Activated CD8-positive, alpha-beta memory T cell treated with anti-CD3 and anti-CD28 coated beads for 24 hours (primary cell): ENCODE measurements around the gene DTD1.

Experiments
- DNase-seq: peaks from one replicate; pipeline ENCODE4 v3.0.0-alpha.2; 2020

Gene DTD1, protein sequence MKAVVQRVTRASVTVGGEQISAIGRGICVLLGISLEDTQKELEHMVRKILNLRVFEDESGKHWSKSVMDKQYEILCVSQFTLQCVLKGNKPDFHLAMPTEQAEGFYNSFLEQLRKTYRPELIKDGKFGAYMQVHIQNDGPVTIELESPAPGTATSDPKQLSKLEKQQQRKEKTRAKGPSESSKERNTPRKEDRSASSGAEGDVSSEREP

DNA sequence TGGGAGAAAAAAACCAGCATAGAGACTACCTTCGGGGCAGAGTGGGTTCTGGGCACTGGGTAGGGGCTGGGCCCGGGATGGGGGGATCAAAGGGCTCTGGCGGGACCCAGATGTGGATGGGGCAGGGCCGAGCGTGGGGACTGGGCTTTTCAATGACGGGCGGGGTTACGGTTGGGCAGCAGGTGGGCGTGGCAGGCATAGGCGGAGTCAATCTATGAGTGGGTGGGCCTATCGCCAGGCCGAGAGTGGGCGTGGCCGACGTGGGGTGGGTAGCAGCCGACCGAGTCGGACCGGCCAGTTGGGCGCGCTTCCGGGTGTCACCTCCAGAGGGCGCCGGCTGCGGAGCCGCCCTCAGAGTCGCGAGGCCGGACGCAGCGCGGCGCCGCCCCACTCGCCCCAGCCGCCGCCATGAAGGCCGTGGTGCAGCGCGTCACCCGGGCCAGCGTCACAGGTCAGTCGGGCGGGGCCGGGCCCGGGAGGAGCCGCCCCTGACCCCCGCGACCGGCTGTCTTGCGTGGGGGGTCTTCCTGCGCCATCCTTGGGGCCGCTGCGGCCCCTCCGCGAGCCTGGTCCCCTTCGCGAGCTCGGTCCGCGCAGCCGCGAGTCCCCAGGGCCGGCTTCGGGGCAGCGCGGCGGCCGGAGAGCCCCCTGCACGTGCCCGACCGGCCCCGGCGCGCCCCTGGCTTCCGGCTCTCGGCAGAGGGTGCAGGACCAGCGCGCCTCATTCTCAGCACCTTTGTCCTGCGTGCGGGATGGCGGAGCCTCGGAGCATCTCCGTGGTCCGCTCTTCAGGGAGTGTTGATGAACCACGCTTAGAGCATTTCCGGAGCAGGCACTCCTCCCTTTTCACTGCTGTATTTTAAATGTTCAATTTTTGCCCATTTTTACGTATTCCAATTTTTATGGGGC, at the start of gene DTD1:
Gene DTD1 (plus strand): TSS at position 390 of the 909 bp plus-strand sequence. CDS start 19 bp downstream, at position 409.
- peak; percentile 94 for DNase-seq

DNA sequence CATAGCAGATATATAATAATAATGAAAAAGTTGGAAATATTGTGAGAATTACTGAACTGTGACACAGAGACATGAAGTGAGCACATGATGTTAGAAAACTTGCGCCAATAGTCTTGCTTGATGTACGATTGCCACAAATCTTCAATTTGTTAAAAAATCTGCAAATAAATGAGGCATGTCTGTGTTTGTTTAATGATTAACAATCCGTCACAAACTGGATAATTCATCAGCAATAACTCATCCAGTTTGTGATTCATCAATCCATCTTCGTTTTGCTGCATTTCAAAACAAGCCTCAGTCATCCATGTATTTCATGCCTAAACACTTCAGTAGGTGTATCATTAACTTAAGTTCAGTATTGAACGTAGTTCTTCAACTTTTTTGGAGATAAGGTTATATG, 46.1 kb upstream of the DTD1 start:
- DNase-seq = no peak

DNA sequence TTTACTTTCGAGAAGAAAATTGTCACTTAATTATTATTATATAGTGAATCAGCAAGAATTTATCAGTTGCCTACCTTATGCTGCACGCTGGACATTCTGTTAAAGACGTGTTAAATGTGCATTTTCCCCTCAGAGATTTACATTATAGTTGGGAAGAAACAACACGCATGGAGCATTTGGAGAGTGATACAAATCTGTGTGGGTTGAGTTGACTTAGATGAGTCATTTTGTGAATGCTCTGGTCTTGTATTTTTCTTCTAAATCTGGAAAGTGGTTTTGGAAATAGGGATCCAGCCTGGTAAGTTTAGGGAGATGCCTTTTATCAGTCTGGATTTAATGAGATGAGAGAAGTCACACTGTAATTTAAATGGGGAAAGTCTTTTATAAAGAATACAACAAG, 44.6 kb upstream of the DTD1 start:
- no peak for DNase-seq

DNA sequence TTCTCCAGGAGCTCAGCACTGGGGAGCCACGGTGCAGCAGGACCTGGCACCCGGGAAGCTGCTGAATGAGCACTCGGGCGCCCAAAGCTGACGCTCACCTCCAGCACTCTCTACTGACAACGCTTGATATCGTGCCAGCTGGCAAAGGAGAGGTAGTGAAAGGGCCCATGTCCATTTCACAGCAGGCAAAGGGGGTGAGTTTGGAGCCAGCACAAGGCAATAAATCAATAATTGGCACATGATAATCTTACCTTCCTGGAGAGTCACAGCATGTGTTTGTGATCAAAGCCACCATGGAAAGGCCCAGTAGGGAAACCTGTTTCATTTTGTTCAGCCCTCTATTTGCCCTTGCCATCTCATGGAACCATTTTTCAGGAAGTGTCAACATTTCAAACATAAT, 43.9 kb upstream of the DTD1 start:
- no peak for DNase-seq

DNA sequence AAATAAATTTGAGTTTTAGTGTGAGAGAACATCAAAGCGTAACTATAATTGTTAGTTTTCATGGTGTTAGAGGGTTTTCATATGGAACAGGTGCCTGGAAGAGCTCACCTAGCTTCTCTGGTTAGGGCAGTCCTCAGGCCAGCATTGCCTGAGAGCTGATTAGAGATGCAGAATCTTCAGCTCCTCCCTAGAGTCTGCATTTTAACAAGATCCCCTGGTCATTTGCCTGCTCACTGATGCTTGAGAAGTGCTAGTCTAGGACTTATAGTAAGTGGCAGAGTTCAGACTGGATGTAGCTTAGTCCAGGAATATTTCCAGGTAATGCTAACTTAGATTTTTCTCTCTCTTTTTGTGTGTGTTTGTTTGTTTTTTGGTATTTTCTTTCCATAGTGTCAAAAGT, 42.3 kb upstream of the DTD1 start:
- no peak for DNase-seq

DNA sequence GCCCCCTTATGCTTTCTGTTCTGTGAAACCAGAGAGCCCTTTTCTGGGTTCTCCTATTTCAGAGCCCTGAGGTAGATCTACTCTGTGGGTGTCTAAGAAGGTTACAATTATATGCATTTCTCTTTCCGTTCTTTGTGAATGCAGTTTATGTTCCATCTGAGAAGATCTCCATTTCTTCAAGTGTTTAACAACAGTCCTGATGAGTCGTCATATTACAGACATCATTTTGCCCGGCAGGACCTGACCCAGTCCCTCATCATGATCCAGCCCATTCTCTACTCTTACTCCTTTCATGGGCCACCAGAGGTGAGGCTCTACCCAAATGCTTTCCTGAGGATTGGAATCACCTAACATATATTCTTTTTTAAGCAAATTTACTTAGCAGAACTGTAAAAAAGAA, 39.4 kb upstream of the DTD1 start:
- no peak for DNase-seq

DNA sequence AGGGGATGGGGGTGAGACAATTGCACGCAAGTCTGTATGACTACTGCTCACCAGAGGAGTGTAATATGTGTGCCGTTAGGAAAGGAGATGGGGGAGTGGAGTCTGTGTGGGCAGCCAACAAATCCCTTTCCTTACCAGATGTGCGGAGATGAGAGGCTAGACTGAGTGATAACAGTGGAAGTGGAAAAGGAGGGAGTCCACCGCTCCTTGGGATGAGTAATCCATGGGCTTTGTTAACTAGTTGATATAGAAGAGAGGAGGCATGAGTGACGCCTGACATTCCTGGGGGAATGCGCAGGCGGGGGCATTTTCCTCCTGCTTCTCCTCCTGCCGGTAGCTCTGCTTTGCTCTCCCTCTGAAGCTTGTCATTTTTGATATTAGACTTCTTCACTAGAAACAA, 34.1 kb upstream of the DTD1 start:
- DNase-seq = no peak

DNA sequence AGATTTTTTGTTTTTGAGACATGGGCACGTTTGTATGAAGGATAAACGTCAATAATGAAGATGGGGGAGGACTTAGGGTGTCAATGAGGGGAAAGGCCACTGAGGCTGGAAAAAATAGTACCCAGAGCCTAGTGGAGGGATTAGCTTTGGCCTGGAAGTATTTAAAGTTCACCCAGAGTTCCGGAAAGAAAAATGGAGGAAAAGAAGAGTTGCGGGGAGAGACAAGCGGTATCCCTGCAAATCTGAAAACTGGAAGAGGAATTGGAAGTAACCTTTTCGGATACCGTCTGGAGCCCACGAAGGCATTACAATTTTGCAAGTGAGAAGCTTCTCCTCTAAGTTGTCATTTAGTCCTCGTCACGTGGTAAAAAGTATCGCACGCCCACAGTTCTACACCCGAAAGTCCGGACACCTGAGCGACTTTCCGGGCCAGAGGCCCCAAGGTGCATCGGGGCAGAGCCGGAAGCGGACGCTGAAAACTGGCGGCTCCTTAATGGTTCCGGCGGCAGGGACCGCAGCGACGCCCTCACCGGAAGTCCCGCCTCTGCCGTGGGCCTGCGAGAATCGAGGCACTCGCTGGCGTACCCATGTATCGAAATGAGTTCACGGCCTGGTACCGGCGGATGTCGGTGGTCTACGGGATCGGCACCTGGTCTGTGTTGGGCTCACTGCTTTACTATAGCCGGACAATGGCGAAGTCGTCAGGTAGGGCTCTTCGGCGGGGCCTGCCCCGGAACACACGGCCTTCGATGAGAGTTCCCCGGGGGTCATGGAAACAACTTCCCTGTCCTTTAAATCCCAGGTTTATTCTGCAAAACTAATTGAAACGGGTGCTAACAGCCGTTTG, 20.7 kb upstream of the DTD1 start, which contains the start of gene SMIM26:
Gene SMIM26 (plus strand): TSS at position 541 of the 847 bp plus-strand sequence. CDS start 47 bp downstream, at position 588.
- peak; percentile 96 for DNase-seq

DNA sequence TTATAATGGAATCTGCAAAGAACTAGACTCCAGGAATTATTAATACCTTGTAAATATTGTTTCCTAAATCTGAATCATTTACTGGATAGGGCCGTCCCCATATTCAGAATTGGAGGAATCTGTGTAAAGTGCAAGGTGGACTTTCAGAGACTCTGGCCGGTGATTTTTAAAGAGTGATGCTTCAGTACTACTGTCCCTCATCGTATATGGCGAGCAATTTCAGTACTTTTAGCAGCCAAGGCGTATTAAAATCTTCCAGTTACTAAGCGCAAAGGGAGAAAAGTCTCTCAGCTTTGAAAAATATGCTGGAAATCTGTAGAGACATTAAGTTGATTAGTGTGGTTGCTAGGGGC, 20.1 kb upstream of the DTD1 start:
- no peak for DNase-seq

DNA sequence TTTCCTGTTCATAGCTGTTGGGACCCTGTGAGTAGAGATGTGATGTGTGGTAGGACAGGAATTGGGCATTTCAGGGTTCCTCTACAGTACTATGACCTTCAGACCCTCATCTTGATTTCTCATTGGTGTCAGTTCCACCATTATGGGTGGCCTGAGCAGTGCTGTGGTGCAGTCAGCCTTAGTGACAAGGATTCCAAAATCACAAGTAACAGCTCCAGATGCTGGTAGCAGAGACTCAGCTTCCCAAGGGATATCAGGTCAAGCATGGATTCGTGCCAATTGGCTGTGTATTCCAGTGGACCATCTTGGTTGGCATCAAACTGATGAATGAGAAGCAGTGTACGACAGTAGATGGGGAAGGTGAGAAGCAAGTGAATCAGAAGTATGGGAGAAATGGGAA, 16.8 kb upstream of the DTD1 start:
- no peak for DNase-seq

DNA sequence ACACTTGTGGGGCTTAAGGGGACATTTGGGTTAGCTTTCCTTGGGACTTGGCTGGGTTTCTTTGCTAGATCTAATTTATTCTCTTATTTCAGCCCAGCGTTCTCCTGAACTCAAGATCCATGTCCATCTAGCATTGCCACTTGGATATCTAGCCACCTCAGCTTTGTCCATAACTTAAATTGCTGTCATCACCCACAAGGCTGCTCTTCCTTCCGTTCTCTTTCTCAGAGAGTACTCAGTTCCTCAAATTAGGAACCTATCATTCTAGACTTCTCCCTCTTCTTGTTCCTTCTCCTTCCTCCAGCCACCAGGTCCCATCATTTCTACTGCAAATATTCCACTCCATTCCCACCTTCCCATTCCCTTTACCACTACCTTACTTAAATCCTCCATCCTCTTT, 16.3 kb upstream of the DTD1 start:
- no peak for DNase-seq

DNA sequence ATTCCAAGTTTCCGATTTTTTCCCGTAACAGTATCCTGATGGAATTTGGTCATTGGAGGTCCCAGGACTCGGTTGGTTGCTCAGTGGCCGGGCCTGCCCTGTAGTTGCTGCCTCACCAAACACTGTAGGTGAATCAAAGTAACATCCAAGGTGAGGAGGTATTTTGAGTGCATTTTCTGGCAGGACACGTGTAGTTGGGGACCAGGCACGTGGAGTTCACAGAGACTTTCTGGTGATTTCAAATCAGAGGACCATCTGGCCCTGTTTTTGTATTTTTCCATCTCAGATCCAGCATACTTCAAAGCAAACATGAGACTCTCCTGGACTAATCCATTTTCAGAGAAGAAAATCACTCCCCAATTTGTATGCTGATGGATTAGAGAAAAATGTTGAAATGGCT, 9.9 kb upstream of the DTD1 start:
- DNase-seq = no peak

DNA sequence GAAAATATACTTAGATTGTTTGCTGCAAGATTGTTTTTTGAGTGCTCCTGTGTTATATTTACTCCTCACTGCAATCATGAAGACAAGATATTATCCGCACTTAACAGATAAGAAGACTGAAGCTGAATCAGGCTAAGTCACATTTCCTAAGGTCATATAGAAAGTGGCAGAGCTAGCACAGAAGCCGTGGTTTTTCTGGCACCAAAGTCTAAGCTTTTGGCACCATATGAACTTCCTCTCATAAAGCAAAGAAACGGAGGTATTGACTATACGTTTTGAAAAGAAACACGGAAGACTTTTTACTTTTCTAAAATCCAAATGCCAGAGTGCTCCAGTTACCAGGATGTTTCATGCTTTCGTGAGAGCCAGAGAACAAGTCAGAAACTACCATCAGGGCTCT, 9.3 kb upstream of the DTD1 start:
- DNase-seq = no peak

DNA sequence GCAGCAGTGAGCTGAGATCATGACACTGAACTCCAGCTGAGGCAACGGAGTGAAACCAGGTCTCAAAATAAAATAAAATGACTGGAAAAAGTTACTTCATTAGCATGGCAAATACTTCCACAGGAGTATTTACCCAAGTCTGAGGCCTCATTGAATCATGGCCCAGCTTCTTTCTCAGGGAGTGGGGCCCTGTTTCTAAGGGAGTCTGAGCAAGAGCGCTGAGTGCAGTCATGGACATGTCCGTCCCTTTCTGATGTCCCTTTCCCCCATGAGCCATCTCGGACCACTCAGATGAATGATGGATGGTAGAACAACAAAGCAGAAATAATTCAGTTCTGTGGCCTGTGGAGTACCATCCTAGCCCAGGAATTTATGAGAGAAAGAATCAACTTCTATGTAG, 7.8 kb upstream of the DTD1 start:
- DNase-seq = no peak

DNA sequence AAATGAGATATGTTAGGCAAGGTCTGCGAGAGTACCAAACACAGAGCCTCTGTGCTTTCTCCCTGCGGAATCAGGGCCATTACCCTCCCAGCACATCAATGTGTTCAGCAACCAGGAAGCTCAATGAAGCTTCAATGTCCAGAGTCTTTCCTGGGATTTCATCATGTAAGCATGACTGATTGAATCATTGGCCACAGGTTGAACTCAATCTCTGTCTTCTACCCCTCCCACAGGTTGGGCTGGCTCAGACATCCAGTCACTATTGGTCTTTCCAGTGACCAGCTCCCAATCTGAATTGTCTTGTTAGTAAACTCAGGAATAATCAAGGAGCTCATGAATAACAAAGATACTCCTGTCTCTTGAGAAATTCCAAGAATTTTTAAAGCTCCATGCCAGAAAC, 2.7 kb upstream of the DTD1 start:
- DNase-seq = no peak

DNA sequence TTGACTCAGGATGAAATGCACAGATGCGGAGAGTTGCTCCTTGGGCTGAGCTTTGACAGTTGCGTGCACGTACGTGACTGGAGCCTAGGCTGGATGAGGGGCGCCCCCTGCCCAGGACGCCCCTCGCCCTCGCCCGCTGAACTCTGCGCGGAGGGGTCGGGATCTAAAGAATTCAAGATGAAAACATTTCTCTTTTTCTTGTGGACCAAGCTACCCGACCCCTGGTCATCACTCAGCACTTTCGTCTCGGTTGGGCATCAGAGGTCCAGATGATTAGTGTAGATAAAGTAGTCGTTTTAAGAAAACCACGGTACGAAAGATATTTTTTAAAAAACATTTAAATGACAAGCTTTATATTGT, 700 bp downstream of the DTD1 start:
- DNase-seq = peak; percentile 59

DNA sequence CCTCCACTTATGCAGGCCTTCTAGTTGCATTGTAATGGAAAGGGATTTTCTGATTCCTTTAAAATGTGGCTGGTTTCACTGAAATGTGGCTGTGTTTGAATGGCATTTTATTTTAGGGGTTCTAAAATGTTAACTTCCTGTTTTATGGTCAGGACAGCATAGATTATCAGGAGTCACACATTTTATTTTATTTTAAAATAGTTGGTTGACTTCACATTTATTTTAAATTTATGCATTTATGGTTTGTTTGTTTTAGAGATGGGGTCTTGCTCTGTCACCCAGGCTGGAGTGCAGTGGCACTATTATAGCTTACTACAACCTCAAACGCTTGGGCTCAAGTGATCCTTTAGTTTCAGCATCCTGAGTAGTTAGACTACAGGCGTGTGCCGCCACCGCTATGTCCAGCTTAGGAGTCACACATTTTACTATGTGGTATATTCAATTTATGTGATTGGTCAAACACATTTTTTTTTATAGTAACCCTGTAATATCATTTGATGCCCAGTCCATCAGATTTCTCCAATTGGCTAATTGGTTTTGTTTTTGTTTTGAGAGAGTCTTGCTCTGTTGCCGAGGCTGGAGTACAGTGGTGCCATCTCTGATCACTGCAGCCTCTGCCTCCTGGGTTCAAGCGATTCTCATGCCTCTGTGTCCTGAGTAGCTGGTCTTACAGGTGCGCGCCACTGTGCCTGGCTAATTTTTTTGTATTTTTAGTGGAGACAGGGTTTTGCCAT, 2.3 kb downstream of the DTD1 start:
- no peak for DNase-seq

DNA sequence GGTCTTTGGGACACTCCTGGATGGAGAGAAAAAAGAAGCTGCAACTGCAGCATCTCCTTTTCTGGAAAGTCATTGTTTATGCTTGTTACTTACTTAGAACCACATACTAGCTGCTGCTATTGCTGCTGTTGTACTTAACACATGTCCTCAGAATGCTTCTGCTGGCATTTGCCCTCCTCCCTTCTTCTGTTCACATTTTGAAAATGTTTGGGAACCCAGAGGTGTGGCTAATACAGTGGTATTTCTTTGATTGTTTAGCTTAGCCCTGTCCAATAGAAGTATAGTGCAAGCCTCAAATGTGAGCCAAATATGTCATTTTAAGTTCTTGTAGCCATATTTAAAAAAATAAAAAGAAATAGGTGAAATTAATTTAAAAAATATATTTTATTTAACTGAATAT, 8.4 kb downstream of the DTD1 start:
- DNase-seq = no peak

DNA sequence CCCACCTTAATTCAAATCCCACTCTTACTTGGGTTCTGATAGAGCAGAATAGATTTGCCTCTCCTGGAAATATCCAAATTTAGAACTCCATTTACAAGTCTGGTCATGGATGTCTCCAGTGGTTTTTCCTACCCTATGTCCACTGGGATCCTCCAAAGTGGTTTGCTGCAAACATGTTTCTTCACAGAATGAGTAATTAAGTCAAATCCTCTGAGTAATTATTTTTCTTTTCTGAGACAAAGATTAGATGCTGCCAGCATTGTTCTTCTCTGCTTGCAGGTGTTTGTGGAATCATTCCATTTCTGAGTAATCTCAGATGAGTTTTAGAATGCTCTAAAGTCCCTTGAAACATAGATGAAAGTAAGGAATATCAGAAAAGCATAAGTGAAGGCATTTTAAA, 21.9 kb downstream of the DTD1 start:
- no peak for DNase-seq

DNA sequence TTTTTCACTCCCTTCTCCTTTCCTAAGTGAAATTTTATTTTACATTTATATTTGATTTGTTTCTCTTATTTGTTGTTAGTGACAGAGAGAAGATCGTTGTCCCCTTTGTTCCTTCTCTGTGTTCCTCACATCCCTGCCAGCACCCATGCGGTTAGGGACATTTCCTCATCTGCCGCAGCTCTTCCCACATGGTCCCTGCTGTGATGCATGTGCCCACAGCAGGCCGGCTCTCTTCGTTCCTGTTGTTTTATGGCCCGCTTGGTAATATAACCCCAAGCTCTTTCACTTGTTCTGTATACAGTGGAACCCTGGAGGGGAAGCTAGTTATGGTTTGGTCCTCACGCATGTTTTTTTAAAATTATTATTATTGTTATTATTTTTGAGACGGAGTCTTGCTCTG, 23.6 kb downstream of the DTD1 start:
- DNase-seq = no peak

DNA sequence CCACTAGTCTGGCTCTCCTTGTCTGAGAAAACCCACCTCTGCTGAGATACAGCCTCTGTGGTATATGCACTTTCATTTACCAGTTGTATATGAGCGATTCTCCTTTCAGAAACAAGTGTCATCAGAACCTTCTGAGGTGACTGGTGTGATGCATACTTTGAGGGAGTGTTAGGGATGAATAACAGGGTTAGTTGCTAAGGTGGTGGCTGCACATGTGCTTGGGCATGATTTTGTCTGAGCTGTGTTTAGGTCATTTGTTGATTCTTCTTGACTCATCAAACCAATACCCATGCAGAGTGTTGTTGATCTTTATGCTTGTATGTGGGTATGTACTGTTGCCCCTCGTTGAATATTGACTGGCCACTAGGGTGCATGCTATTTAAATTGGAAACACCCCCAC, 25.7 kb downstream of the DTD1 start:
- DNase-seq = no peak

DNA sequence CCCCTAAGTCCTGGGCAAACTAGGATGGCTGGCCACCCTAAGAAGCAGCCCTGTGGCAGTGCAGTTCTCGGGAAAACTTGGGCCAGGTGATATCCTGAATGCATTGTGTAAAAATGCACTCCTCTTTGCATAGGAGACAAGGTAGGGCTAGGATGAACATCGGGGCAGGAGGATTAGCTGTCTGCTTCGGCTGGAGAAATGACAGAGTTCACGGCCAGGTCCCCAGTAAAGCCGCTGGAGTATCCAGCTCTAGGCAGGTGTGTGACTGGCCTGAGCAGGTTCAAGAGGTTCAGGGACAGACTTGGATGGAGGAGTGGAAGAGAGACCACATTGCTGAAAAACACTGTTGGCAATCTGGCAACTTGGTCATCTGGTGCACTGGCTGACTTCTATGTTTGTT, 26.4 kb downstream of the DTD1 start:
- no peak for DNase-seq

DNA sequence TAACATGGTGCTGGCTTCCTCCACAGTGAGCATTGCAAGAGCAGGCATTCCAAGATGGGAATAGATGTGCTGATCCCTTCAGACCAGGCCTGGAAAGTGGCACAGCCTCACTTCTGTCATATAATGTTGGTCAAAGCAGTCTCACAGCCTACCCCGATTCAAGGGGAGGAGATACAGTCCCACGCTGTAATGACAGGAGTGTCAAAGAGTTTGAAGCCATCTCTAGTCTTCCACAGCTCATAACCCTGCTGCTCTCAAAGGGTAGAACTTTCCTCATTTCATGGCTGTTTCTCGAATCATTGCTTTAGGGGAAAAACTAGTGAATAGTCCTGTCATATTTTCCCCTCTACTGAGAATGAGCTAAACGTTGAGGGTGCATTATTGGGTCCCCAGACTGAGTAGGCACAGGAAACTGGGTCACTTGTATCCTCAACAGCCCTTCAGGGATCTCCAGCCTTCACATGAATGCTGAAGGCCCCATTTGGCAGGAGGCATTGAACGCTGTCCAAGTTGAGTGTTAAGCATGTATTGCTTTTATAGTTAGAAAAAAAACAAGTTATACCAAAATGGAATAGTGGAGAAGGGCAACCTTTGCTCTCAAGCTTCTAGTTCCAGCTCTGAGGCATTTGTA, 27.3 kb downstream of the DTD1 start:
- DNase-seq = no peak
